IMR-90 (cell line): ENCODE data around the gene CST9. TPM values are rescaled to one million over a fixed set of nuclear protein-coding genes. Genes with fewer than 3 reads are reported as not detected.

Experiments
- ATAC-seq: fragments of 200-7000 bp; cut with Tn5 transposase; 2 replicates; pipeline ENCODE4 v1.9.1; 2020; ENCODE audit warnings: low read depth, mild to moderate bottlenecking, moderate library complexity
- BruUV-seq: library from RNA; stranded (reverse); fragments of 400-500 nt; replicated peaks from 2 replicates; lab custom pipeline; 2021; lab: Mats Ljungman, UMichigan
- CTCF ChIA-PET: fragments of 300-600 bp; formaldehyde crosslinking; extraction: SDS; loops from one replicate; lab custom pipeline; 2021; ENCODE audit warnings: antibody characterized with exemption; lab: Yijun Ruan, JAX
- POLR2A ChIA-PET: fragments of 300-600 bp; sonication (Branson Sonifier 250); formaldehyde crosslinking; loops from one replicate; lab custom pipeline; 2022; ENCODE audit warnings: antibody characterized with exemption; ENCODE audit not compliant: unreplicated experiment; lab: Charles Lee
- DNase-seq: peaks from one replicate; pipeline ENCODE4 v3.0.0; 2013
- H2AFZ ChIP-seq: replicated peaks from 2 replicates; pipeline ENCODE3; 2013; ENCODE audit warnings: low read length, mild to moderate bottlenecking; ENCODE audit not compliant: poor library complexity
- H2AK5ac ChIP-seq: 2 replicates; pipeline ENCODE4 v1.6.1; 2013; ENCODE audit warnings: low read depth, low read length, inconsistent platforms
- H2AK9ac ChIP-seq: replicated peaks from 2 replicates; pipeline ENCODE3; 2013; ENCODE audit warnings: mild to moderate bottlenecking, low read depth, low read length, moderate library complexity; ENCODE audit not compliant: poor library complexity
- H2BK120ac ChIP-seq: 2 replicates; pipeline ENCODE4 v1.6.1; 2013; ENCODE audit warnings: low read depth, low read length, inconsistent platforms
- H2BK15ac ChIP-seq: 3 replicates; pipeline ENCODE4 v1.6.1; 2013; ENCODE audit warnings: low read depth, low read length, inconsistent platforms
- H2BK20ac ChIP-seq: 2 replicates; pipeline ENCODE4 v1.6.1; 2013; ENCODE audit warnings: low read depth, mild to moderate bottlenecking, inconsistent platforms, low read length, moderate library complexity
- H2BK5ac ChIP-seq: 2 replicates; pipeline ENCODE4 v1.6.1; 2013; ENCODE audit warnings: mild to moderate bottlenecking, low read depth, low read length, inconsistent platforms; ENCODE audit not compliant: poor library complexity, severe bottlenecking
- H3K14ac ChIP-seq: replicated peaks from 2 replicates; pipeline ENCODE4 v1.6.1; 2013; ENCODE audit warnings: low read depth, low read length, inconsistent platforms
- H3K18ac ChIP-seq: 2 replicates; pipeline ENCODE4 v1.6.1; 2013; ENCODE audit warnings: low read depth, low read length, control low read depth
- H3K23ac ChIP-seq: 2 replicates; pipeline ENCODE4 v1.6.1; 2013; ENCODE audit warnings: low read depth, low read length, inconsistent platforms
- H3K27ac ChIP-seq: 2 replicates; pipeline ENCODE4 v1.5.1; 2013; ENCODE audit warnings: mild to moderate bottlenecking, control low read depth, low read length; ENCODE audit not compliant: insufficient read depth
- H3K27me3 ChIP-seq: 2 replicates; pipeline ENCODE4 v1.6.1; 2013; ENCODE audit warnings: low read length; ENCODE audit not compliant: control insufficient read depth, insufficient read depth
- H3K36me3 ChIP-seq: 2 replicates; pipeline ENCODE4 v1.6.1; 2013; ENCODE audit warnings: low read length, mixed read lengths; ENCODE audit not compliant: control insufficient read depth, insufficient read depth
- H3K4ac ChIP-seq: 2 replicates; pipeline ENCODE4 v1.6.1; 2013; ENCODE audit warnings: low read depth, low read length, inconsistent platforms
- H3K4me1 ChIP-seq: 2 replicates; pipeline ENCODE4 v1.6.1; 2013; ENCODE audit warnings: low read length, mixed read lengths; ENCODE audit not compliant: control insufficient read depth, insufficient read depth
- H3K4me2 ChIP-seq: 2 replicates; pipeline ENCODE4 v1.6.1; 2013; ENCODE audit warnings: low read depth, mild to moderate bottlenecking, control low read depth, low read length, moderate library complexity
- H3K4me3 ChIP-seq: 2 replicates; pipeline ENCODE4 v1.5.1; 2013; ENCODE audit warnings: low read depth, mild to moderate bottlenecking, control low read depth, low read length, moderate library complexity; ENCODE audit not compliant: insufficient read depth
- H3K56ac ChIP-seq: 2 replicates; pipeline ENCODE4 v1.6.1; 2013; ENCODE audit warnings: low read length, inconsistent platforms; ENCODE audit not compliant: insufficient read depth; ENCODE audit errors: extremely low read depth
- H3K79me1 ChIP-seq, 2 experiments: 2 replicates each; pipeline ENCODE4 v1.6.1; 2013; ENCODE audit warnings: low read length in 2 of 2, inconsistent platforms in 1 of 2, low read depth in 1 of 2
- H3K9ac ChIP-seq: 2 replicates; pipeline ENCODE4 v1.6.1; 2013; ENCODE audit warnings: low read depth, low read length, control low read depth
- H3K9me1 ChIP-seq: 2 replicates; pipeline ENCODE4 v1.6.1; 2013; ENCODE audit warnings: low read length, inconsistent platforms; ENCODE audit not compliant: insufficient read depth
- H3K9me3 ChIP-seq: 2 replicates; pipeline ENCODE4 v1.6.1; 2013; ENCODE audit warnings: low read length; ENCODE audit not compliant: control insufficient read depth, insufficient read depth
- H4K20me1 ChIP-seq: 2 replicates; pipeline ENCODE4 v1.6.1; 2013; ENCODE audit warnings: low read length, inconsistent platforms; ENCODE audit not compliant: insufficient read depth
- H4K5ac ChIP-seq: 2 replicates; pipeline ENCODE4 v1.6.1; 2013; ENCODE audit warnings: mild to moderate bottlenecking, low read depth, low read length, control low read depth
- H4K8ac ChIP-seq, 2 experiments: 2 replicates each; pipeline ENCODE4 v1.6.1; 2013; ENCODE audit warnings: low read depth in 2 of 2, low read length in 2 of 2, control low read depth in 1 of 2, inconsistent platforms in 1 of 2
- H4K91ac ChIP-seq: 2 replicates; pipeline ENCODE4 v1.6.1; 2013; ENCODE audit warnings: low read depth, low read length, inconsistent platforms; ENCODE audit not compliant: insufficient read depth
- BHLHE40 ChIP-seq: fragments of 150-350 bp; IDR thresholded peaks from 2 replicates; pipeline ENCODE4 v1.6.1; 2016; ENCODE audit warnings: mild to moderate bottlenecking, low read depth, low read length
- CEBPB ChIP-seq: IDR thresholded peaks from 2 replicates; pipeline ENCODE4 v1.6.1; 2012; ENCODE audit warnings: low read depth, low read length, improper control_type of control experiment
- CHD1 ChIP-seq: IDR thresholded peaks from 2 replicates; pipeline ENCODE4 v1.6.1; 2012; ENCODE audit warnings: low read depth, low read length, improper control_type of control experiment
- CTCF ChIP-seq: conservative IDR thresholded peaks from 2 replicates; pipeline ENCODE4 v1.5.1; 2012; ENCODE audit warnings: mild to moderate bottlenecking, low read depth, low read length, improper control_type of control experiment
- FOS ChIP-seq: fragments of 150-350 bp; IDR thresholded peaks from 2 replicates; pipeline ENCODE4 v1.6.1; 2016; ENCODE audit warnings: low read depth, low read length
- MAFK ChIP-seq: IDR thresholded peaks from 2 replicates; pipeline ENCODE4 v1.6.1; 2012; ENCODE audit warnings: low read depth, low read length, improper control_type of control experiment
- MAZ ChIP-seq: IDR thresholded peaks from 2 replicates; pipeline ENCODE4 v1.6.1; 2012; ENCODE audit warnings: low read depth, mild to moderate bottlenecking, low read length, improper control_type of control experiment, moderate library complexity, borderline replicate concordance
- MXI1 ChIP-seq: IDR thresholded peaks from 2 replicates; pipeline ENCODE4 v1.6.1; 2012; ENCODE audit warnings: low read depth, mild to moderate bottlenecking, low read length, moderate library complexity, borderline replicate concordance
- NFE2L2 ChIP-seq: fragments of 150-350 bp; IDR thresholded peaks from 2 replicates; pipeline ENCODE4 v1.6.1; 2016; ENCODE audit warnings: low read depth, mild to moderate bottlenecking, low read length
- POLR2A ChIP-seq: IDR thresholded peaks from 2 replicates; pipeline ENCODE4 v1.6.1; 2012; ENCODE audit warnings: mild to moderate bottlenecking, low read depth, low read length
- RAD21 ChIP-seq: IDR thresholded peaks from 2 replicates; pipeline ENCODE4 v1.6.1; 2012; ENCODE audit warnings: low read length, improper control_type of control experiment
- RCOR1 ChIP-seq: IDR thresholded peaks from 2 replicates; pipeline ENCODE4 v1.6.1; 2012; ENCODE audit warnings: mild to moderate bottlenecking, low read length, improper control_type of control experiment; ENCODE audit not compliant: insufficient replicate concordance
- RFX5 ChIP-seq: IDR thresholded peaks from 2 replicates; pipeline ENCODE4 v1.8.0; 2012; ENCODE audit warnings: low read depth, mild to moderate bottlenecking, low read length, moderate library complexity
- SMC3 ChIP-seq: fragments of 150-350 bp; IDR thresholded peaks from 2 replicates; pipeline ENCODE4 v1.6.1; 2016; ENCODE audit warnings: low read depth, mild to moderate bottlenecking, antibody characterized with exemption, low read length, moderate library complexity
- USF2 ChIP-seq: fragments of 150-350 bp; IDR thresholded peaks from 2 replicates; pipeline ENCODE4 v1.6.1; 2017; ENCODE audit warnings: mild to moderate bottlenecking, antibody characterized with exemption, low read length, low read depth
- WGBS, 2 experiments: methylation state at CpG; one replicate each; pipeline versions ENCODE4 v1.1.5 to v1.1.7; 2013; ENCODE audit warnings: missing lambda C conversion rate in 2 of 2; ENCODE audit not compliant: insufficient read length in 1 of 2; ENCODE audit errors: extremely low coverage in 2 of 2; 5-methylcytosine and 5-hydroxymethylcytosine counted together
- dilution Hi-C: fragments of 300-500 bp; cut with HindIII; formaldehyde crosslinking; loops from one replicate; pipeline ENCODE4 v1.14.3; 2018; ENCODE audit warnings: low sequenced_read_pairs; ENCODE audit not compliant: unreplicated experiment
- in situ Hi-C: fragments of 300-500 bp; cut with MboI; formaldehyde crosslinking; loops from 3 replicates; pipeline ENCODE4 v1.14.3; 2019; ENCODE audit warnings: low sequenced_read_pairs, inconsistent platforms, mixed read lengths
- intact Hi-C: fragments of 100-400 bp; cut with micrococcal nuclease; formaldehyde crosslinking; loops from 2 replicates; pipeline ENCODE4 v1.10.0; 2022
- polyA plus RNA-seq, 3 experiments: library from polyadenylated mRNA; depleted of rRNA; stranded (reverse); fragments of >200 nt; gene quantifications; 2 replicates each; pipeline ENCODE4 v1.2.3, GENCODE V29; 2012; ENCODE audit warnings: low replicate concordance in 1 of 3
- total RNA-seq: library from RNA; depleted of rRNA; stranded (reverse); fragments of >200 nt; gene quantifications from 2 replicates; pipeline ENCODE4 v1.2.3, GENCODE V29; 2012
- TF ChIP-seq, protein P1 (sequence below): fragments of 150-350 bp; IDR thresholded peaks from 2 replicates; pipeline ENCODE4 v1.6.1; 2016; ENCODE audit warnings: low read depth, mild to moderate bottlenecking, low read length, moderate library complexity, borderline replicate concordance

Gene CST9
- total and polyA plus RNA-seq, 2 of the 4 experiments (the other 2 are of a cell fraction), result not detected

DNA sequence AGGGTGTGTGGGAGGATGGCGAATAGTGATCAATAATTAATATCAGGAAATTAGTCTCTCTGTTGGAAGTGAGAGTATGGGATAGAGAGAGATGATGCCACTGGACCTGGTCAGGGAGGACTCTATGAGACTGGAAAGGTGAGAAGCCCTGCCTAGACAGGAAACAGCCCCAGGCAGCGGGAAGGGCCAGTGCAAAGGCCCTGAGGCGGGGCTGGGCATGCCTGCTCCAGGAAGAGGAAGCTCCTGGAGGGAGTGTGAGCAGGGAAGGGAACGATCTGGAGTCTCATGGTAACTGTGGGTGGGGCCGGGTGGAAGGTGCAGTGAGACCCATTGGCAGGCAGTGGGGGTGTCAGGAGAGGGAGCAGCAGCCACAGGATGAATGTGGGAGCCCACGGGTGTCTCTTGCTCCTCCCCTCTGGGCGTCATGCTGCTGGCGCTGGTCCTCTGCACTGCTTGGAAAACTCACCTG, 33.8 kb upstream of the CST9 start:
- DNase-seq, result no peak
- Histone ChIP-seq H3K4ac (no peak overlapping the region), H4K20me1 (peaks cover 6% of the 10 kb centered on the region), H3K18ac (no peak overlapping the region), H3K9me1 (peaks cover 12% of the 10 kb centered on the region), H4K91ac (no peak overlapping the region), H3K4me3 (no peak overlapping the region), H3K56ac (no peak overlapping the region), H2AK5ac (no peak overlapping the region), H3K36me3 (peaks cover 7% of the 10 kb centered on the region), H3K4me1 (peaks cover 13% of the 10 kb centered on the region), H4K5ac (no peak overlapping the region), H3K27ac (no peak overlapping the region), H3K79me1 (peaks cover 16 to 25% of the 10 kb centered on the region in 2 experiments), H4K8ac (no peak overlapping the region), H3K4me2 (no peak overlapping the region), H3K23ac (no peak overlapping the region), H3K9me3 (no peaks in the 10 kb centered on the region), H3K9ac (no peak overlapping the region), H2BK15ac (no peak overlapping the region), H2AK9ac (no peak overlapping the region), H2AFZ (no peak overlapping the region), H3K14ac (no peak overlapping the region), H3K27me3 (no peaks in the 10 kb centered on the region), H2BK20ac (no peak overlapping the region), H2BK120ac (no peak overlapping the region), H2BK5ac (no peak overlapping the region)
- in situ Hi-C loops (loop anchor here (25.0 kb wide), 2 partner anchors 1623 to 1773 kb away; partner anchors contain the start of gene GINS1), intact Hi-C loops (loop anchor here (5.0 kb wide), 1 partner anchor 277 kb away; the partner anchor contains the start of gene GZF1), dilution Hi-C loops (no loop called here)
- no TSS peak for BruUV-seq
- ChIA-PET CTCF (no interaction called here), POLR2A (no interaction called here)
- TF ChIP-seq BHLHE40 (no peak), MAFK (no peak), FOS (no peak), POLR2A (no peak), MXI1 (no peak), USF2 (no peak), CEBPB (no peak), RFX5 (no peak), CTCF (no peak), SMC3 (no peak), RCOR1 (no peak), RAD21 (no peak), CHD1 (no peak), MAZ (no peak), NFE2L2 (no peak)
- TF ChIP-seq, protein P1, sequence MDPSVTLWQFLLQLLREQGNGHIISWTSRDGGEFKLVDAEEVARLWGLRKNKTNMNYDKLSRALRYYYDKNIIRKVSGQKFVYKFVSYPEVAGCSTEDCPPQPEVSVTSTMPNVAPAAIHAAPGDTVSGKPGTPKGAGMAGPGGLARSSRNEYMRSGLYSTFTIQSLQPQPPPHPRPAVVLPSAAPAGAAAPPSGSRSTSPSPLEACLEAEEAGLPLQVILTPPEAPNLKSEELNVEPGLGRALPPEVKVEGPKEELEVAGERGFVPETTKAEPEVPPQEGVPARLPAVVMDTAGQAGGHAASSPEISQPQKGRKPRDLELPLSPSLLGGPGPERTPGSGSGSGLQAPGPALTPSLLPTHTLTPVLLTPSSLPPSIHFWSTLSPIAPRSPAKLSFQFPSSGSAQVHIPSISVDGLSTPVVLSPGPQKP, result no peak
- no peak for ATAC-seq
- WGBS, 2 experiments, result no CpG with 5 or more reads among the region's 8 CpGs
